DND-41 (cell line): ENCODE measurements around the gene PPP4C.
A peak's percentile ranks its signal among the peaks of the same experiment; 100 is the strongest.

Experiments used
- EZH2 ChIP-seq: IDR thresholded peaks from 3 replicates; pipeline ENCODE4 v1.6.1; 2012; ENCODE audit warnings: borderline replicate concordance, low read depth, mild to moderate bottlenecking, moderate library complexity, low read length, inconsistent platforms; ENCODE audit not compliant: severe bottlenecking
- TF ChIP-seq, protein P1 (sequence below): IDR thresholded peaks from 2 replicates; pipeline ENCODE4 v1.5.1; 2012; ENCODE audit warnings: borderline replicate concordance, low read length, moderate library complexity, mild to moderate bottlenecking; ENCODE audit not compliant: poor library complexity, severe bottlenecking; ENCODE audit errors: extremely low read depth

GRCh38 chr16:30112197-30113030, 36.6 kb downstream of the PPP4C start:
- TF ChIP-seq, protein P1, sequence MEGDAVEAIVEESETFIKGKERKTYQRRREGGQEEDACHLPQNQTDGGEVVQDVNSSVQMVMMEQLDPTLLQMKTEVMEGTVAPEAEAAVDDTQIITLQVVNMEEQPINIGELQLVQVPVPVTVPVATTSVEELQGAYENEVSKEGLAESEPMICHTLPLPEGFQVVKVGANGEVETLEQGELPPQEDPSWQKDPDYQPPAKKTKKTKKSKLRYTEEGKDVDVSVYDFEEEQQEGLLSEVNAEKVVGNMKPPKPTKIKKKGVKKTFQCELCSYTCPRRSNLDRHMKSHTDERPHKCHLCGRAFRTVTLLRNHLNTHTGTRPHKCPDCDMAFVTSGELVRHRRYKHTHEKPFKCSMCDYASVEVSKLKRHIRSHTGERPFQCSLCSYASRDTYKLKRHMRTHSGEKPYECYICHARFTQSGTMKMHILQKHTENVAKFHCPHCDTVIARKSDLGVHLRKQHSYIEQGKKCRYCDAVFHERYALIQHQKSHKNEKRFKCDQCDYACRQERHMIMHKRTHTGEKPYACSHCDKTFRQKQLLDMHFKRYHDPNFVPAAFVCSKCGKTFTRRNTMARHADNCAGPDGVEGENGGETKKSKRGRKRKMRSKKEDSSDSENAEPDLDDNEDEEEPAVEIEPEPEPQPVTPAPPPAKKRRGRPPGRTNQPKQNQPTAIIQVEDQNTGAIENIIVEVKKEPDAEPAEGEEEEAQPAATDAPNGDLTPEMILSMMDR = peak; percentile 83
- no peak for TF ChIP-seq EZH2
